Esophagus muscularis mucosa (tissue), 4 donors: ENCODE measurements around the gene MT1HL1.

Experiments
- CTCF ChIP-seq, 3 experiments: fragments of 200-600 bp in 2 of 3; fragments of 450-650 bp in 1 of 3; sonication (generic) in 2 of 3; IDR thresholded peaks; one replicate each; pipeline ENCODE4 v1.5.1; 2017 to 2019; ENCODE audit warnings: antibody characterized with exemption in 3 of 3, mild to moderate bottlenecking in 2 of 3, moderate library complexity in 1 of 3
- EP300 ChIP-seq: sonication (generic); formaldehyde crosslinking; IDR thresholded peaks from one replicate; pipeline ENCODE4 v1.6.1; 2017; ENCODE audit warnings: antibody characterized with exemption
- POLR2A ChIP-seq: fragments of 450-650 bp; IDR thresholded peaks from one replicate; pipeline ENCODE4 v1.6.1; 2017; ENCODE audit warnings: antibody characterized with exemption, moderate library complexity, mild to moderate bottlenecking, low read depth
- POLR2AphosphoS5 ChIP-seq, 2 donors: sonication (generic); formaldehyde crosslinking; IDR thresholded peaks; one replicate each; pipeline ENCODE4 v1.6.1; 2017; ENCODE audit warnings: antibody characterized with exemption in 2 of 2

- TF ChIP-seq POLR2AphosphoS5 (IDR thresholded peaks at IDR 0.05) = peak; percentile 49 to 86
- TF ChIP-seq CTCF (IDR thresholded peaks at IDR 0.05) = peak; percentile 68 to 90 (median 75)
- no peak for TF ChIP-seq EP300
- no peak for TF ChIP-seq POLR2A
Observed at GRCh38 chr1:237041795-237042525, 37.7 kb upstream of the MT1HL1 start, which contains the start of gene RYR2.
